ENCODE measurements around the gene SERPIND1. TPM values are rescaled to one million over a fixed set of nuclear protein-coding genes. Genes with fewer than 3 reads are reported as not detected.
"Not testable (repeated sequence)": the region's sequence is repeated elsewhere in the genome, so short reads cannot be mapped to it uniquely, and the experiment has no call there.

The SERPIND1 gene
- total and polyA plus RNA-seq, 9 donors = 0.22 to 5.0 (median 1.1) TPM

- TF ChIP-seq EP300 (IDR thresholded peaks at IDR 0.05) (no peak), CTCF (IDR thresholded peaks at IDR 0.05) (no peak), POLR2A (IDR thresholded peaks at IDR 0.05) (no peak)
- Histone ChIP-seq H3K9me3 (no peaks in the 10 kb centered on the region), H3K36me3 (no peaks in the 10 kb centered on the region), H3K4me3 (no peak overlapping the region), H3K4me1 (ENCODE audit: insufficient read depth) (no peaks in the 10 kb centered on the region), H3K27me3 (no peaks in the 10 kb centered on the region), H3K27ac (no peak overlapping the region)
- no peak for DNase-seq
- 91 to 92% (median 91%) methylated on average over 6 of the region's 6 CpGs for WGBS, 3 donors
- intact Hi-C loops (cut with DNase I) = no loop called here
Observed at GRCh38 chr22:20825624-20826023, 51.7 kb downstream of the SERPIND1 start.

- H3K9me3 ChIP-seq; H3K36me3 ChIP-seq; H3K27me3 ChIP-seq; H3K27ac ChIP-seq; H3K4me1 ChIP-seq (ENCODE audit: insufficient read depth); DNase-seq; H3K4me3 ChIP-seq; intact Hi-C loops (cut with DNase I): not testable (repeated sequence)
- 92 to 95% (median 94%) methylated on average over 5 of the region's 5 CpGs for whole genome bisulfite sequencing, 3 donors
Observed at GRCh38 chr22:20826373-20827152, 52.6 kb downstream of the SERPIND1 start.

- peaks cover 3% of the 10 kb centered on the region for H3K36me3 ChIP-seq
- no peak overlapping the region for H3K27ac ChIP-seq
- H3K9me3 ChIP-seq = no peaks in the 10 kb centered on the region
- no peak for DNase-seq
- TF ChIP-seq CTCF (IDR thresholded peaks at IDR 0.05) = no peak
- no peak for TF ChIP-seq EP300 (IDR thresholded peaks at IDR 0.05)
- no peak for TF ChIP-seq POLR2A (IDR thresholded peaks at IDR 0.05)
- no peaks in the 10 kb centered on the region for H3K27me3 ChIP-seq
- no peak overlapping the region for H3K4me3 ChIP-seq
- WGBS, 3 donors = 88 to 97% (median 91%) methylated on average over 3 of the region's 3 CpGs
- no peaks in the 10 kb centered on the region for H3K4me1 ChIP-seq (ENCODE audit: insufficient read depth)
- intact Hi-C loops (cut with DNase I) = no loop called here
Observed at GRCh38 chr22:20829491-20830134, 55.7 kb downstream of the SERPIND1 start.

- H3K36me3 ChIP-seq = peaks cover 3% of the 10 kb centered on the region
- H3K27ac ChIP-seq = no peak overlapping the region
- WGBS, 3 donors = 91 to 96% (median 96%) methylated on average over 6 of the region's 6 CpGs
- H3K4me1 ChIP-seq (ENCODE audit: insufficient read depth) = no peaks in the 10 kb centered on the region
- no peak overlapping the region for H3K4me3 ChIP-seq
- TF ChIP-seq CTCF (IDR thresholded peaks at IDR 0.05) (no peak), EP300 (IDR thresholded peaks at IDR 0.05) (no peak), POLR2A (IDR thresholded peaks at IDR 0.05) (no peak)
- H3K27me3 ChIP-seq = no peaks in the 10 kb centered on the region
- DNase-seq = no peak
- intact Hi-C loops (cut with DNase I) = no loop called here
- H3K9me3 ChIP-seq = no peaks in the 10 kb centered on the region
Observed at GRCh38 chr22:20833225-20833665, 59.3 kb downstream of the SERPIND1 start.

- Histone ChIP-seq H3K36me3 (peaks cover 3% of the 10 kb centered on the region), H3K4me1 (ENCODE audit: insufficient read depth) (no peaks in the 10 kb centered on the region), H3K27ac (no peak overlapping the region), H3K4me3 (no peak overlapping the region), H3K27me3 (no peaks in the 10 kb centered on the region), H3K9me3 (no peaks in the 10 kb centered on the region)
- WGBS, 3 donors = 85 to 89% (median 89%) methylated on average over 3 of the region's 3 CpGs
- TF ChIP-seq EP300 (IDR thresholded peaks at IDR 0.05) (no peak), CTCF (IDR thresholded peaks at IDR 0.05) (no peak), POLR2A (IDR thresholded peaks at IDR 0.05) (no peak)
- DNase-seq = no peak
- intact Hi-C loops (cut with DNase I) = no loop called here
Observed at GRCh38 chr22:20834206-20834605, 60.3 kb downstream of the SERPIND1 start.
